GM12873 (cell line): ENCODE results near the gene NDUFAF2.

Experiments used
- CTCF ChIP-seq: IDR thresholded peaks from 2 replicates; pipeline ENCODE4 v1.5.1; 2012; ENCODE audit warnings: low read depth, mild to moderate bottlenecking, moderate library complexity, low read length, control low read depth; ENCODE audit not compliant: insufficient read depth; ENCODE audit errors: missing control alignments

Gene NDUFAF2

GRCh38 chr5:60993425-60993824, 48.4 kb downstream of the NDUFAF2 start:
- no peak for TF ChIP-seq CTCF

DNA sequence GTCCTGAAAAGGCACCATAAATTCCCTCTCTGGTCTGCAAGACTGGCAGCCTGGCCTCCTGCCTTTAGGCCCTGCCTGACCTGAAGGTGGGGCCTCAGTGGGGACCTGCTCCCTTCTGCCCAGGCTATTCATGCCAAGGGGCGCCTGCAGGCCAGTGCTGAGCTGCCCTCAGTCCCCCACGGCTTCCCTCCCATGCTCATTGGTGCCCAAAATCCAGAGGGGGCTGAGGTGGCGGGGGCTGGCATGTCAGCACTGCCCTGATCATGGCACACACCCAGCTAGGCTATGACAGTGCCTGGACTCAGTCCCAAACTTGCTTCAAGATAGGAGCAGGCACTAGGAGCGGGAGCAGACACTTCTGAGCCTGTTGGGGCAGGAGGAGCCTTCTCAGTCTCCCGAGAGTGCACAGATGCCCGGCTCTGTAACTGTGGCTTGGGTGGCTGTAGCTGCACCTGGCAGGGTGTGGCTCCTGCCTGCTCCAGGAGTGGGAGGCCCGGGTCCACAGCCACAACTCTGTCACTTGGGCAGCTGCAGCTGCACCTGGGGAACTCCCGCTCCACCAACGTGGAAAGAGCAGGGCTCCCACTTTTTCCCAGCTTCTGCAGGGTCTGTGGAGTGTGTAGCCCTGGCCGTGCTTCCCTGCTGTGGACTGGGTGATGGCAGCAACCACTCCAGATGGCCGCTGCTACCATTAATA, 49.0 kb downstream of the NDUFAF2 start:
- TF ChIP-seq CTCF = no peak

DNA sequence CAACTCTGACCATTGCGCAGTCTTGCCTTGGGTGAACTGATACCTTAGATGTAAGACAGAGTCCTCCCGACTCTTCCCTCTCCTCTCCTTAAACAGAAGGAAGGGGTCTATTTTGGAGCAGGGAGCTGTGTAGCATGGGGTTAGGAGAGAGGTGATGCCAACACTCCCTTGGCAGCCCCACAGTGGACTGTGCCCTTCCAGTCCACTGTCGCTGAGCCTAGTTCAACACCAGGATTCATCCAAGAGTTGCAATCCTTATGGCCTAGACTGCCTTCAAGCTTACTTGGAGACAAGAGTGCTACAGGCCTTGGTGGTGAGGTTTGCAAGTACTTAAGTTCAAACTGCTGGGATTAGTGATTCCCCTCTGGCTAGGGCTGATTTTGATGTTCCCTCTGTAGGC, 51.4 kb downstream of the NDUFAF2 start:
- TF ChIP-seq CTCF = no peak

- TF ChIP-seq CTCF = no peak
Measured at GRCh38 chr5:60997721-60998120, 52.7 kb downstream of the NDUFAF2 start.

- no peak for TF ChIP-seq CTCF
Measured at GRCh38 chr5:61000887-61001286, 55.9 kb downstream of the NDUFAF2 start.

- TF ChIP-seq CTCF = no peak
Measured at GRCh38 chr5:61001647-61002046, 56.6 kb downstream of the NDUFAF2 start.

GRCh38 chr5:61002611-61003355, 57.8 kb downstream of the NDUFAF2 start:
- no peak for TF ChIP-seq CTCF
